ENCODE measurements around the gene SNX33. TPM values are rescaled to one million over a fixed set of nuclear protein-coding genes. Genes with fewer than 3 reads are reported as not detected.

SNX33 gene
- total and polyA plus RNA-seq, 7 donors = 3.5 to 8.0 (median 3.9) TPM

- Histone ChIP-seq H3K4me3 (peak overlapping the region; percentile 93), H3K27ac (peak overlapping the region; percentile 38), H3K4me1 (peaks cover 13% of the 10 kb centered on the region), H3K9me3 (no peaks in the 10 kb centered on the region), H3K36me3 (ENCODE audit: insufficient read depth in 1 of 2, low read depth in 1 of 2) (peaks cover 0 to 2% of the 10 kb centered on the region in 2 donors), H3K27me3 (ENCODE audit: insufficient read depth in 3 of 3, low read length in 2 of 3) (no peaks in the 10 kb centered on the region)
- TF ChIP-seq CTCF (IDR thresholded peaks at IDR 0.05) = no peak
- intact Hi-C loops (cut with DNase I) = no loop called here
- peak in 1 of 2 donors; percentile 54 for DNase-seq
- 46 to 56% (median 47%) methylated on average over 2 of the region's 2 CpGs for WGBS, 3 donors
- no peak for ATAC-seq
These were observed 4.3 kb downstream of the SNX33 start for GRCh38 chr15:75651810-75652543.

GRCh38 chr15:75653347-75653913 is 5.7 kb downstream of the SNX33 start:
- WGBS, 3 donors = 62 to 77% (median 65%) methylated on average over 16 of the region's 16 CpGs
- H3K27ac ChIP-seq = peak overlapping the region; percentile 46
- H3K4me3 ChIP-seq = peak overlapping the region; percentile 18
- H3K27me3 ChIP-seq (ENCODE audit: insufficient read depth in 3 of 3, low read length in 2 of 3) = no peaks in the 10 kb centered on the region
- no peaks in the 10 kb centered on the region for H3K9me3 ChIP-seq
- H3K36me3 ChIP-seq (ENCODE audit: insufficient read depth in 1 of 2, low read depth in 1 of 2) = peaks cover 0 to 10% of the 10 kb centered on the region in 2 donors
- peak in 1 of 2 donors; percentile 55 for DNase-seq
- intact Hi-C loops (cut with DNase I) = no loop called here
- no peak for ATAC-seq
- no peak for TF ChIP-seq CTCF (IDR thresholded peaks at IDR 0.05)
- peaks cover 13% of the 10 kb centered on the region for H3K4me1 ChIP-seq

GRCh38 chr15:75654201-75654907 is 6.6 kb downstream of the SNX33 start:
- Histone ChIP-seq H3K4me3 (no peak overlapping the region), H3K27me3 (ENCODE audit: insufficient read depth in 3 of 3, low read length in 2 of 3) (no peaks in the 10 kb centered on the region), H3K9me3 (no peaks in the 10 kb centered on the region), H3K27ac (no peak overlapping the region), H3K36me3 (ENCODE audit: insufficient read depth in 1 of 2, low read depth in 1 of 2) (peaks cover 0 to 13% of the 10 kb centered on the region in 2 donors), H3K4me1 (peaks cover 13% of the 10 kb centered on the region)
- ATAC-seq (no peak), DNase-seq (peak in 1 of 2 donors; percentile 13)
- 54 to 65% (median 63%) methylated on average over 4 of the region's 4 CpGs for WGBS, 3 donors
- intact Hi-C loops (cut with DNase I) = no loop called here
- no peak for TF ChIP-seq CTCF (IDR thresholded peaks at IDR 0.05)

GRCh38 chr15:75655931-75656330 is 8.2 kb downstream of the SNX33 start:
- H3K27ac ChIP-seq = no peak overlapping the region

More at GRCh38 chr15:75655931-75656330, 8.2 kb downstream of the SNX33 start:
- DNase-seq (peak in 1 of 2 donors; percentile 4), ATAC-seq (no peak)
- 61 to 83% (median 66%) methylated on average over 4 of the region's 4 CpGs for WGBS, 3 donors
- peaks cover 0 to 13% of the 10 kb centered on the region in 2 donors for H3K36me3 ChIP-seq (ENCODE audit: insufficient read depth in 1 of 2, low read depth in 1 of 2)
- H3K4me1 ChIP-seq = peaks cover 5% of the 10 kb centered on the region
- no peaks in the 10 kb centered on the region for H3K9me3 ChIP-seq
- no peaks in the 10 kb centered on the region for H3K27me3 ChIP-seq (ENCODE audit: insufficient read depth in 3 of 3, low read length in 2 of 3)
- intact Hi-C loops (cut with DNase I) = no loop called here
- H3K4me3 ChIP-seq = no peak overlapping the region
- TF ChIP-seq CTCF (IDR thresholded peaks at IDR 0.05) = no peak

Data from psoas muscle (tissue), 8 donors.